ENCODE results near the gene GALNT2.

Gene GALNT2

DNA sequence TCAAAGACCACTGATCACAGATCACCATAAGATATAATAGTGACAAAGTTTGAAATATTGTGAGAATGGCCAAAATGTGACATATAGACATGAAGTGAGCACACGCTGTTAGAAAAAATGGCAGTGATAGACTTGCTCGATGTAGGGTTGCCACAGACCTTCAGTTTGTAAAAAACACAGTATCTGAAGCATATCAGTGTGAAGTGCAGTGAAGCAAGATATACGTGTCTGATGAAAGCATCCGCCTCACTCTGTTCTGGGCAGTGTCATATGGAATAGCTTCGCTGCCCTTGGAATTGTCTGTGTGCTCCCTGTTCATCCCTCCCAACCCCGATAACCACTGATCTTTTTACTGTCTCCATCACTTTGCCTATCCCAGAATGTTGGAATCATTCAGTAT, 50.7 kb downstream of the GALNT2 start:
- DNase-seq = no peak

- DNase-seq = no peak
Observed at GRCh38 chr1:230119340-230119739, 52.3 kb downstream of the GALNT2 start.

GRCh38 chr1:230120289-230120920, 53.4 kb downstream of the GALNT2 start:
- DNase-seq = no peak

DNA sequence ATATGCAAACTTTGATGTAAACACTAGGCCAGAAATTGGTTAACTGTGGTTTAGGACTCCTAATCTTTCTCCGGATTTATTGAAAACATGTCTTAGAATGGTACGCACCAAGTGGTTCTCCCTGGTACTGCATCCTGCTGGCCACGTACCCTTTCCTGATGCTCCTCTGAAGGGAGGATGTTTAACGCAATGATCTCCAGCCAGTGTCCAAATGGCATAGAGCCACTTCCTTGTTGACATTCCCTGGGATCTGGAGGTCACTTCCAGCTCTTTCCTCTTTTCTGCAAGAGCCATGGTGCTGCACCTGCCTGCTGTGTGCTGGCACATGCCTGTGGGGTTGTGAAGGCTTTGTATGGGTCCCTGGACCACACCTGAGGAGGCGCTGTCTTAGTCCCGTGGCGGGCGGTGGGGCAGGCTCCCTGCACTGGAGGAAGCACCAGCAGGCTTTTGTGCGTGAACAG, 53.9 kb downstream of the GALNT2 start:
- no peak for DNase-seq

DNA sequence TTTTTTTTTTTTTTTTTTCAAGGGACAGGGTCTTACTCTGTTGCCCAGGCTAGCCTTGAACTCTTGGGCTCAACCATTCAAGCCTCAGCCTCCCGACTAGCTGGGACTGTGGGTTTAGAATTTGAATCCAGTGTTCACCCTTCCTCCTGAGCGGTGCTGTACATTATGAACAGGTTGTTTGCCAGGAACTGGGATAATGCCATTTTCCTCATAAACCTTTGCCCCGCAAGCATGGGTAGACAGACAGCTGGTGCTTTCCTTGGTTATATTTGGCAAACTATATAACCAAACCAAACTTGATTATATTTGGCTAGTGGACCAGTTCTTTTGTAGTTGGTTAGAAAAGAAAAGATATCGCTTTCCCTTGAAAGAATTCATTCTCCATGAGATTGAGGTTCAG, 54.9 kb downstream of the GALNT2 start:
- no peak for DNase-seq

DNA sequence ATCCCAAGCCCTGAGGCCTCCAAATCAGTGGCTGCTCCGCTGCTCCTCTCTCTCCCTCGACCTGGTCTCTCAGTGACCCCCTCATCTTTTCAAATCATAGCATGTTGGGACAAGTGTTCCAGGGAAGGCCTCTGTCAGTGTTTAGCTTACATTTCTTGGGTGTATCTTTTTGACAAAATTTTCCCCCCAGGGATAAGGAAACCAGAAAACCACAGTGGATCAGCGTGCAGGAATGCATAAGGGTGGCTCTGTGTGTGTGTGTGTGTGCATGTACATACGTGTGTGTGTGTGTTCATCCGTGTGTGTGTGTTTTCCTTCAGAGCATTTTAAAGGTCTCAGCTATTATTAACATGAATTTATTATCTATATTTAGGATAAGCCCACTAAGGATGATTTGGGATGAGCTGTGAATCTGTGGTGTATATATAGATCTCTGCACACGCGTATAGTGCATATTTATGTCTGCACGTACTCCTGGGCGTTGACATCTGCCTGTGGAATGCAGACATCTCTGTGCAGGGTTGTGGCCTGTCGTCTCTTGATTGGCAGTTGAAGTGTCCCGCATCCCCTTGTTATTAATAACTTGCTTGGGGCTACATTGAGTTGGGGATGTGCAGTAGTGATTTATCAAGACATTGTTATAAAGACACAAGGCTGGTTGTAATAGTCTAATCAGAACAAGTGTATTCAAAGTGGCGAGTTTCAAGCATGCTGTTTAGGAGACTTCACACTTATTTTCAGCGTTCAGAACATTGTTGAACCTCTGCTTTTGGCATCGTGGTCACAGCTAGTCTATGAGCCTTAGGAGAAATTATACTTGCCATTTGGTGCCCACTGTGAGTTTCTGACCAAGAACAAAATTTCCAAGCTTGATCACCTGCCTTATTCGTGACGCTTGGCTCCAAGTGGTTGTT, 55.6 kb downstream of the GALNT2 start:
- DNase-seq = no peak

GRCh38 chr1:230123280-230124185, 56.5 kb downstream of the GALNT2 start:
- DNase-seq = peak; percentile 34

GRCh38 chr1:230124186-230125128, 57.4 kb downstream of the GALNT2 start:
- DNase-seq = no peak

GRCh38 chr1:230125141-230125540, 58.1 kb downstream of the GALNT2 start:
- no peak for DNase-seq

GRCh38 chr1:230125640-230126528, 58.8 kb downstream of the GALNT2 start:
- no peak for DNase-seq

DNA sequence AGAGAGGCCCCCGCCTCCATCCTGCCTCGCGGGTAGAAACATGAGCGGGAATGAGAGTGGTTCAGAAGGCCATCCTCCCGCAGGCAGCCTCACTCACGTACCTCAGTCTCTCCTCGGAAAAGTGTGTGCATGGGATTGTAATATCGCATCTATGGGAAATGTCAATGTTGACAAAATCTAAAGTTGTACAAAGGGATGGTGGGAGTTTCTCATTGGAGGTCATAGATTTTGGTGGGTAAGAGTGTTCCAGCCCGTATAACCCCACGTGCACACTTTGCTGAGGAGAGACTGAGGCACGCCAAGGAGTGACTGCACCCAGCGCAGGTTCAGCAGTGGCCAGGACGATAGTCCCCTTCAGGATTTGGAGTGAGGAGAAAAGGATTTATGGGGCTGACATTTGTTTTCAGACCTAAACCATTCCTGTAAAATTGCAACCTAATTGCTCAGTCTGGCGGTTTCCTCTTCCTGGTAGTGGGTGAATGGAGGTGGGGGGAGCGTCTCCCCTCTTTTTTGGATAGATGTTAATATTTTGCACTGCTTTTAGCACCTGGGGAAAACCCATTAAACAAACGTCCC, 59.6 kb downstream of the GALNT2 start:
- no peak for DNase-seq

GRCh38 chr1:230127105-230128054, 60.3 kb downstream of the GALNT2 start:
- peak; percentile 56 for DNase-seq

DNA sequence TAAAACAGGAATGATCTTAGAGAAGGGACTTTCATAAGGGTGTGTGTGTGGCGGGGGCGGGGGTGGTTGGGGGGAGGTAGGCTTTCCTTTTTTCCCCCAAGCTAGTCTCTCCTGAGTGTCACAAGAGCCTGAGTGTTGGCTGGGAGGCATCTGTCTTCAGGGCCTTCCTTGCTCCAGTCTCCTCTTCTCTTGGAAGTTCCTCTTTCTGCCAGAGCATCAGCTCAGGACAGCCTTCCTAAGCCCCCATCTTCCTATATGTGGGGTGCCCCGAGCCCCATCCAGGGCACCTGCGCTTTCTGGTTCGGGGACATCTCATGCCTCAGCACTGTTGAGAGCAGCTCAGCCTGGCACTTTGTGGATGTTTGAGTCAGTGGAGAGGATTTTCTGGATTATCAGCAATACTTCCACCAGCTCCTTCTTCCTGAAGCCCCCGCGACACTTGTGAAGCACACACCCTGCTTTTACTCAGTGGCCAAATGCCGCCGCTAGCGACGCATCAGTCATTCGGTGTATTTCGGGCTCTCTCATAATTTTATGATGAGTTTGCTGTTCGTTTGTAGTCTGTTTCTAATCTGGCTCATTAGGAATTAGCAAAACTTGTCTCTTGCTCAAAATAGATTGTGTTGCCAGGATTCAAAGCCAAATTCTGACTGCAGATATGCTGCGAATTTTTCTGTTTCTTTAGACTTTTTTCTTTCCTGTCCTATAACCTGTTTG, 61.7 kb downstream of the GALNT2 start:
- no peak for DNase-seq

- DNase-seq = no peak
Observed at GRCh38 chr1:230129341-230129740, 62.3 kb downstream of the GALNT2 start.

DNA sequence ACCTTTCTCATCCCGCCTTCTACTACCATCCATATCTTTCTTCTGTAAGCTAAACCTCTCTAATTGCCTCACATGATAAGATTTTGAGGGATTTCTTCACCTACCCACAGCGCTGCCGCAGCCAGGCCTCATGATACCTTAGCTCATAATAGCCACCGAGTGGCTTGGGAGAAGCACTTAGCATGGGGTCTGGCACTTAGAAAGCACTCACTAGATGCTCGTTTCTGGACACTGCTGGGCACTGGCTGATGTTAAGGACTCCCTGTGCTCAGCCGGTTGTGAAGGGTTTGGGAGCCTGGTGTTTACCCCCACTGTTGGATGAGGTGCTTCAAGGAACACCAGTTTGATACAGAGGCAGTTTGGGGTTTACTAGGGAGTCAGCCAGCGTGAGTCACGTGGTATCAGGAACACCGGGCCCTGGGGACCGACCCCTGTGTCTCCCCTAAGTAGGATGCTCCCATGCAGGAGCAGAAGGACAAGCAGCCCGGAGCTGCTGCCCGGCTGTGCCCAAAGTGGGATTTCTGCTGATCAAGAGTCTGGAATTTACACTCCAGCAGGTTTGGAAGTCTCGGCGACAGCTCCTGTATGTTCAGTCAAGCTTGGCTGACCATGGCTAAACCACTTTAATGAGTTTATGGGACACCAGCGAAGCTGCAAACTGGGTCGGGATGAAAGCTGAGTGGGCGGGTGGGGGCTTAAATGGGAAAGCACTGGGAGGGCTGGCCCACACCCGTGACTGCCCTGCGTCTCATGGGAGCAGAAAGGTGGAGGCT, 63.3 kb downstream of the GALNT2 start:
- DNase-seq = no peak

- no peak for DNase-seq
Observed at GRCh38 chr1:230131457-230131856, 64.4 kb downstream of the GALNT2 start.

- no peak for DNase-seq
Observed at GRCh38 chr1:230132758-230133157, 65.7 kb downstream of the GALNT2 start.

GRCh38 chr1:230135726-230136125, 68.7 kb downstream of the GALNT2 start:
- DNase-seq = no peak
